ENCODE data around the gene SEMA3G.

The SEMA3G gene

DNA sequence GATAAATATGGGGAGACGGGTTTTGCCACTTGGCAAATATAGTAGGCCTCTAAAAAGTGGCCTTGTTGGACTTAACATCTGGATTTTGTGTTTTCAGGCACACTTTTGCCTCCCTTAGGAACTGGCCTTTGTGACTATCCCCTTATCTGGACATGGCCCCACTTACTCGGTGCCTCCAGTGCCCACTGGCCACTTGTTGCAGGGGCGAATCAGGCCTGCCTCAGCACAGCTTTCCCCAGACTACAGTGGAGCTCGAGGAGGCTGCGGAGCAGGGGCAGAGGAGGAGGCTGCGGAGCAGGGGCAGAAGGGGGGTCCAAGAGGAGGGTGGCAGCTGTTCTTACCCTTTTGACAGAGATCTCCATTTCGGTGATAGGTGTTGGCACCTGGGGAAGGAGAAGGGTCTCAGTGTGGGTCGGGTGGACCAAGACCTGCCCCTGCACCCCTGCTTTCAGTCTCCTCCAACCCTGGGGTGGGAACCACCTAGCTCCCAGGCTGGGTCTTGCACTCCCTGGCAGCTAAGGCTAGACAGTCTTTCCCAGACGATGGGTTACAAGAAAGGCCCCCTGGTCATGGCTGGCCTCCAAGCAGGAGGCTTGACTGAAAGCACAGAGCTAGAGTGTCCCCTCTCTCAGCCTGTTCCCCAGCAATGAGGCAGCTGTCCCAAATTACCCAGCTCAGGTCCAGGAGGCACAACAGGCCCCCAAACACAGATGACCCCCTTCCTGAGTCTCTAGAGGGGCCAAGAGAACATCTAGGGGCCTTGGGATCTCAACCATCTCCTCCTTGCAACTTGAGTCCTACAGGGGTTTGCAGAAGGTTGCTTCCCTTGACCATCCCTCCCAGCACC lies 6.1 kb downstream of the SEMA3G start:
- no peak for FAIRE-seq

DNA sequence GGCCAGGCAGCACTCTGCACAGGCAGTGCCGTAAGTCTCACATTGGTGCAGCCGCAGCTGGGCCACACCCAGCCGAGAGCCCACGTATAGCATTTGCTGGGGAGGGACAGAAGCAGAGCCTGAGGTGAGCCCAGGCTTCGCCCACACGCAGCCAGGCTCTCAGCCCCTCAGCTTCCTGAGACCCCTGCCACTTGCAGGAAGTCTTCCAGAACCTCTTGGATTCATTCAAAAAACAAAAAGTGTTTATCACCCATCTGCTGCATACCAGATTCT lies 6.9 kb downstream of the SEMA3G start:
- FAIRE-seq = no peak

DNA sequence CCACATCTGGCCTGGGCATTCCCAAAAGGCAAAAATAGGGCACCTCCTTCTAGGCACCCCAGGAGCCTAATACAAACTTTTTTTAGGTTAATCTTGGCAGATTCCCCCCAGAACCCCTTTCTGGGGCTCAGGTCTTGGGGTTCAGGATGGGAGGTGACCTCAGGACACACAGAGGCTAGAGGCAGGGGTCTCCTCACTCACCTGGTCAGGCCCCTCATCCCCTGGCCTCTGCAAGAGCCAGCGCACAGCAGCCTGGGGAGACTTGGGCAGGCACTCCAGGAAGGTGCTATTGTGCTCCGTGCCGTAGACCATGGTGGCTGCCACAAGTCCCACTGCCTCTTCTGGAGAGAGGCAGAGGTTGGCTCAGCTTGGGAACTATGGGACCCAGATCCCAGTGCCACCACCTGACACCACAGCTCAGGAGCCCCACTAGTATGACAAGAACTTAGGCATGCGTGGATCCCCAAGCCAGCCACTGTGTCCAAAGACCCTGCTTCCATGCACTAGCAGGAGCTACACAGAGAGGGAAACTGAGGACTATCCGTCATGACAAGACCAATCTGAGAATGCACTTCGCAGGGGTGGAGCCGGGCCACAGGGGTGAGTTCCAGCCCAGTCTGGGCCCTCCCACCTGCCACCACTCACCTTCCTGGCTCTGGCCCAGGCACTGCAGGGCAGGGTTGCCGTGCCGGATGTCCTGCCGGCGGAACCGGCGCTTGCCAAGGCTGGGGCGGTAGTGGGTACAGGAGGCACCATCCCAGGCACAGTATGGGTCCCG lies 7.4 kb downstream of the SEMA3G start:
- no peak for FAIRE-seq

DNA sequence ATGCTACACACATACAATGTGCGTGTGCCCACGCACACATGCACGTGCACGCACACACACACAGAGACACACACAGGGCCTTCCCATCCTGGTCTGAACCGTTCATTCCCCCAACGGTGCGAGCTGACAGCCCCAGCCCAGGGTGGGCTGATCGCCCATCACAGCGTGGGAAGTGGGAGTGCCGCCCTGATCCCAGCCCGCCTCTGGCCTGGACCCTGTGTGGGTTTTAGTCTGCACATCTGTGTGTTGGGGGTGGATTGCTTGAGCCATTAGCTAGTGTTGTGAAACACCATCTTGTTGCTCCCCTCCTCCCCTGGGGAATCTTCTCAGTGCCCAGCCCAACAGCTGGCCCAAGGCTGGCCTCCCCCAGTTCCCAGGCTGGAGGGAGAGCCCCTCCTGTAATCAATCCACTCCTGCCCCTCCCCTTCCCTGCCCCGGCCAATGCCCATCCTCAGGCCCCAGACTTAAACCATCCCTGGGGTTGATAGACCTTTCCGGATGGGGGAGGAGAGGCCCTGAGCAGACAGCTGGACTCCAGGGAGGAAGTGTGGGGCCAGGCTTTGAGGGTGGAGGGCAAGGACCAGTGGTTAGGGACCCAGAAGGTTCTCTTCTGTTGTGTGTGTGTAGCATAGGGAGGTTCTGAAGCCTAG lies 8.3 kb downstream of the SEMA3G start:
- no peak for FAIRE-seq

DNA sequence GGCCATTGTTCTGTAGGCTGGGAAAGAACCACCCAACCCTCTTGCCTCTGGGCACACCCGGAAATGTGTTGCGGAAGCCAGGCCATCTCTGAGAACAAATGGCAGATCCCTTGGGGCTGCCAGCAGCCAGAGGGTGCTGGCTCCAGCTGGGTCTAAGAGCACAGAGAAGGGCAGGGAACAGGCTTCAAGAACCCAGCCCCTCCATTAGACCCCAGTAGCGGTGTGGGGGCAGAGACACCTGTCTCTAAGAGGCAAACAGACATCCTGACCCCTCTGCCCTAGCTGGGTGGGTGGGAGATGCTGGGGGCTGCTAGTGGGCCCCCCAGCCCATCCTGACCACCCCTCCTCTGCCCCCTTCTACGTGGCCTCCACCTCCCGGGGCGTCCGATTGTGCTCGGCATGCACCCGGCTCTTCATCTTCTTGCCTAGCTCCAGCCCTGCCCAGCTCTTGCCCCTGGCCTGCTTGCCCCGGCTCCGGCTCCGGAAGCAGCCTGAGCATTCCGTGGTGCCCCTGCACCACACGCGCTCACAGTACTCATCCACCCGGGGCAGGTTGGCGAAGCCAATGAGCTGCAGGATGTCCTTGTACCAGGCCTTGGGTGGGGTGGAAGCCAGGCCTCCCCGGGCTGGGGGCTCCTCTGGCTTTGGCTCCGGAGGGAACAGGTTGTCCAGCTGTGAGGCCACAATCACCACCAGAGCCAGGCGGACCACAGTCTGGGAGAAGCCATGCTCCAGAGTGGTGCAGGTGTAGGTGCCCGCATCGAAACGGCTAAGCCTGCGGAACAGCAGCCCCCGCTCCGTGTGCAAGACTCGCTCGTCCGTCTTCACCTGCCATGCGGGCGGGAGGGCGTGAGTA lies 9.4 kb downstream of the SEMA3G start:
- FAIRE-seq = no peak

DNA sequence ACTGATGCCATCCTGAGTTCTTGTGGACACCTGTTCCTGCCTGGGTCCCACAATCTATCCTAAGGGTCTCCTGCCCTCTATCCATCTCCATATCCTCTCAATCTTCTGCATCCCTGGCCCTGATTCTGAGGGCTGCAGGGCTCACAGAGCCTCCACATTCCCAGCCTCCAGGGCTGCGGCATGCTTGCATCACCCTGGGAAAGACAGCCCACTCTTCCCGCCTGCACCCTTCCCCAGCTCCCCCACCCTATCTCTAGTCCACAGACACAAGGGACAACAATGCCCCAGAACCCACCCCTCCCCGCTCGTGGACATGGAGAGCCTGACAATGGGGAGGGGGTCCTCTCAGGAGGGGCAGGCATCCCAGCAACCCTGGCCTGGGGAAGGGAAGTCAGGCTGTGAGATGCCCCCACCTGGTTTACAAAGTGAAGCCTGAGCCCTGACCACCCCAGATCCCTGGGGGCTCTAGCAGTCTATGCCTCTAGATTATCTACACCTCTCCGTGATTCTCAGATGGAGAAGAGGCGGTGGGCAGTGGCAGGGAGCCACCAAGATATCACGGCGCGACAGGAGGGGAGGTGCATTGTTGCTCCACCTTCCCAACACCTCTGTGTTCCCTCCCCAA lies 10.3 kb downstream of the SEMA3G start:
- no peak for FAIRE-seq

DNA sequence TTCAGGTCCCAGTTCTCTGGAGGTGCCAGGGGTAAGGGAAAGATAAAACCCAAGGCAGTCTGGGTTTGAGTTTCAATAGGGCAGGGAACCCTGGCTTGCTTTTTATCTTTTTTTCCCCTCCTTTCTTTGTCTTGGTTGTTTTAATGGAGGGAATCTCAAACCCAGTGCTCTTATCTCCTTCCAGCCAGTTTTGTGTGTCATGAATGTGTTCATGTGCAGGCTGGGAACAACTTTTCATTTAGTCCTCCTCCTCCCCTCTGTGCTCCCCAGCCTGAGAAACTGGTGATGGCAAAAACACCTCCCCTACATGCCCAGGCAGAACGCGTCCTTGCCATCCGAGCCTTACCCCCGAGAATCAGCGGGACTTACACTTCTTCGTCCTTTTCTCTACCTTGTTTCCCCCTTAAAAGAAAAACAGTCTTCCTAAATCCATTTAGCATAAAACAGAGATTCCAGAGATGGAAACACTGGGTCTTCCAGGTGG lies 10.9 kb downstream of the SEMA3G start:
- FAIRE-seq = no peak

DNA sequence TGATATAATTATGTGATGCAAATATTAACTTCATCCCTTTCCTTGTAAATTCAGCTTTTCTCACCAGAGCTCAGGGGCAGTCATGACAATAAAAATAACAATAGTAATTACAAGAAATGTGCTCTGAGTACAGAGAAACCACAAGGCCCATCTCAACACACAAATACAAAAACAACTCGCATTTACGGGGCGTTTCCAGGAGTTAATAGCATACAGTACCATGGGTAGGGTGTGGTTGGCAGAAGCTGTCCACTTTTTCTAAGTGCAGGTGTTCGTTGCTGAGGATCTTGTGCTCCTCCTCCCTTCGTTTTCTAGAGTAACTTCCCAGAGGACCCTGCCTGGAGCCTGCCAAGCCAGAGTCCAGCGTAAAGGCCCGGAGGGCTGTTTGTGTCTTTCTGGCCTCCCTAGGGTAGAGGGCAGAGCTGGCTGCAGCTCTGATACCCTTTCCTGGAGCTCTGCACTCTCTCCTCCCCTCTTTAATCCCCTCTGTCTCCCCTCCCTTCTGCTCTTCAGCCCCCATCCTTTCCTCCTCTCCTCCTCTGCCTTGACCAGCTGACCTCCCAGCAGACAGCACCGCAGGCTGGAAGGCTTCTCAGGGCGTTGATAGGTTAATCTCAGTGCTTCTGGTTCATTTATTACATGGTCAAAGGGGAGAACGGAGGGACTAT lies 11.4 kb downstream of the SEMA3G start:
- FAIRE-seq = no peak

DNA sequence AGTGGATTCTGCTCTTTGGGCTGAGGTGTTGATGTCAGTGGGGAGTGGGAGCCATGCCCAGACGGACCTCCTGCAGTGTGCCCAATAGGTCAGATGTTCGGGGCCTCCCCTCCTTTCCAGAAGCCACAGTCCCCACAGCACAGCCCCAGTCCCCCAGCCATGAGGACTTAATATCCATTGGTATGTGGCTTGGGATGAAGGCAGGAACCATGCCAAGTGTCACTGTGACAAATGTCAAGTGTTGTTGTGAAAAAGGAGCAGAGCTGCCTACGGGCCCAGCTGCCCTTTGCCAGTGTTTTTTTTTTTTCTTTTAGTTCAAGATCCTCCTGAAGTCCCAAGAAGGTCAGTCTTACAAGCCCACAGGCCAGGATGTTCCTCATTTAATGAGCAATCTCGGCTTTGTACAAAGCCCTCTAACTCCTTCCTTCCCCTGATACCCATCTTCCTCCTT lies 12.2 kb downstream of the SEMA3G start:
- FAIRE-seq = no peak

DNA sequence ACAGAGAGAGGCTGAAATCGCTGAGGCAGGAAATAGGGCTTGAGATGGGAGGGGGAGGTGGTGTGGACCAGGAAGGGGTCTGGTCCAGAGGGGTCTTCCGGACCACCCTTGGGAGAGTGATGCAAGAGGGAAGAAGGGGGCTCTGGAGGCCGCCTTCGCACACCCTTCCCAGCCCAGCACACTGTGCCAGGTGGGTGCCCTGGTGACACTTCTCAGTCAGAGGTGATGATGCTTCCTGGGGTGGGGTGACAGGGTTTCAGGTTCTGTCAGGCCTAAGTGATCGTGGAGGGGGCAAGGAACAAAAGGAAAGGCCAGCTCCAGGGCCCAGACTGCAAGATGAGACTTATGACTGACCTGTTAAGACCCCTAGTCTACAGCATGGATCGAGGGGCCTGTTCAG lies 12.7 kb downstream of the SEMA3G start:
- FAIRE-seq = no peak

DNA sequence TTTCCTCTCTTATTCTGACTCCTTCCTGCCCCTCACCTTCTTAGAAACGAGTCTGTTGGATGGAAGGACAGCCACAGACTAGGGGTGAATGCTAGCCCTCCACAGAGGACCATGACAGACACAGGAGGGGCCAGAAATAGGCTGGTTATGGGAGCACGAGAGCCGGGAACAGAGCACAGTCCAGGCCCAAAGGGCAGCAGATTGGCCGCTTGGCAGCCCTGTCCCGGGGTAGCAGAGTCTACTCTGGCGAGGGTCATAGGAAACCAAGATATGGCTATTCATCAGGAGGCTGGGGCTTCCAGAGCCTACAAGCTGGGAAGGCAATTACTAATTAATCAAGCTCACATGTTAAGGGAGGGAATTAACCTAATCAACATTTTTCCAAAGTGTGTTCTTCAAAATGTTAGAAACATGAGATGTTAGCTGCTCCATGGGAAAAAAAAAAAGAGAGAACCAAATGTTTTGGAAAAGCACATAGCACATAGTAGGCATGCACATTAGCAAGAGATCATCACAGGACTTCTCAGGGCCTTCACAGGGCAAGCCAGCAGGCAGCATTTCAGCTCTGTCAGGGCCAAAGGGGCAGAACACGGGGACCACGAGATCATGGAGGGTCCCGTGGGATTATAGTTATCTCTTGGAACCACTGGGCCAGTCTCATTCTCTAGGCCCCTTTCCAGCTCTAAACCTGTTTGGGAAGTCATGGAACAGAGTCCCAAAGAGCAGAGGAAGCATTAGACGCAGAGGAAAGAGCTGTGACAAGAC lies 13.3 kb downstream of the SEMA3G start:
- no peak for FAIRE-seq

DNA sequence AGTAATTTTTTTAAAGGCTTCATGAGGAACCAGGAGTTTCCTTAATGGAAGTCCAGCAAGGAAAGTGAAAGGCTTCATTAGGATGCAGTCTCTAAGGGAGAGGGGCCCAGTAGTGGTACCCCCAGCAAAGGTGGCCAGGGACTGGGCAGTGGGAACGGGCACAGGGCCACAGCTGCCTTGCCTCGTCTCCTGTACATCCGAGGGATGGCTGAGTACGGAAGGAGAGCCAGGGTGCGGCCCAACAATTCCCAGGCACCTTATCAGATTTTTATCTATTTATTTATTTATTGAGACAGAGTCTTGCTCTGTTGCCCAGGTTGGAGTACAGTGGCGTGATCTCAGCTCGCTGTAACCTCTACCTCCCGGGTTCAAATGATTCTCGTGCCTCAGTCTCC lies 14.5 kb downstream of the SEMA3G start:
- FAIRE-seq = no peak

DNA sequence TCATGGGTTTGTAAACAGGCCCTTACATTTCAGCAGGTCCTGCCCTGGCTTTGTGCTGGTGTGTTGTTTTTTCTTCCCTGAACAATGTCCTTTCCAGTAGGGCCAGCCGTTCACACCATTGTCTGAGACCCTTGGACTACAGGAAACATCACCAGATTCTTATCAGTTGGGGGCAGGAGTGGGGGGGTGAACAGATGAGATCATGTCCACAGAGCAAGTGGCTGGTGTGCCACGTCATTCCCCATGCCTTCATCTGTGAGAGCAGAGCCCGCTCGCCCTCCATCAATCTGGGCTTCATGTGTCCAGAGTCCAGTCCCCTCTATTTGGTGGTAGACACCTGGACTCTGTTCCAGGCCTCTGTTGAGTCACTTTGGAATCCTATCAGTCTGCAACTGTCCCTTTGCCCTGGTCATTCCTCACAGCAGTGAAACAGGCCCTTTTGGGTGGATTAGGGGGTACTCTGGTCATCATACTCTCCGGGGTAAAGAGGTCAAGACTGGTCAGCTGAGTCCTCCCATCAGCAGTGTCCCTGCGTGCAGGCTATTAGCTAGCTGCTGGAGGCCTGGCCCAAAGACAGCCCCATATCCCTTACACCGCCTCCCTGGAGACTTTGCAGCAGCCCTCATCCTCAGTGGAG lies 15.0 kb downstream of the SEMA3G start:
- FAIRE-seq = no peak

DNA sequence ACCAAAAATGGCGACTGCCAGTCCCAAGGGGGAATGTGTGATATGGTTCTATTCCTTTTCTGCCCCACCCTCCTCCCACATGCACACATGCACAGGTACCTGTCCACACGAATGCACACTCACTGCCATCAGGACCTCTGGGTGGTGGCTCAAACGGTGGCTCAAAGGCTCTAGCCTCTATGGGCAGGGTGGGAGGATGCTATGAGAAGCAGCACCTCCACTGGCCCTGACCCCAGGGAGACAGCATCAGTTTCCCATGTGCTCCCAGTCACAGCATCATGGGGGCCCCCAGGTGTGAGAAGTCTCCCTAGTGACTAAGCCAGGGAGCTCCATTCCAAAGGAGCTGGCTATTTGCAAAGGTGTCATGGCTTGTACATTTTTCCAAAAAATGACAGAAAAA lies 15.9 kb downstream of the SEMA3G start:
- FAIRE-seq = no peak

DNA sequence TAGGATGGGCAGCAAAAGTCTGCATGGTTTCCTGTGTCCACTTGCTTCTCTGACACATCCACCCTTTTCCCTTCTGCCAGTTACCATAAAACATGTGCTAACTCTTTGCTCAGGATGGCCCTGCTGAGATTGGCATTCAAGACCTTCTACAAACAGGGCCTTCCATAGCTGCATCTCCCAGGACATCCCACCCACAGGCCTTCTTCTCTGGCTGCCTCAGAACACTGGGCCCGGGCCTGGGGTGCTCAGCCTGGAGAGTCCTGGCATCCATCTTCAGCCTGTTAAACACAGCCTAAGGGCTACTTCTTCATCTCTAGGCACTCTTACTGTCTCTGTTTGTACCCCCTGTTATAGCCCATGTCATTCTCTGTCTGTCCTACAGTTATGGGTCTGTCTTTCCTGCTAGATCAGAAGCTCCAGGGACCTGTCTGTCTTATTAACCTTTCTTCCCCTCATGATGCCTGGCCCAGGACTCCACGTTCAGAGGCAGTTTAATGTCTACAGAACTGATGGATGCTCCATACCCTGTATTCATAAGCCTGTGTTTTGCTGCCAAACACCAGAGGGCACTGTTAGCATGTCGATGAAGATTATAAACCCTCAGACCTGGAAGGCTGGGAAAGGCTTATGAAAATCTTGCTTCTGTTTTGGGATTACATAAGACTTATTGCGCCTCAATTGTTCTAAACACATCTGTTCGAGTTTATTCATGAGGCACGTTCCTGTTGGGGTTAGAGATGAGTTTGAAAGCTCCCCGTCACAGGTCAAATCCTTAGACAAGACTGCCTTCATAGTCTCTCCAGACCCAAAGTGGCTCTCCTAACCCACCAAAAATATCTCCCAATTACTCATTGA lies 16.5 kb downstream of the SEMA3G start:
- no peak for FAIRE-seq

DNA sequence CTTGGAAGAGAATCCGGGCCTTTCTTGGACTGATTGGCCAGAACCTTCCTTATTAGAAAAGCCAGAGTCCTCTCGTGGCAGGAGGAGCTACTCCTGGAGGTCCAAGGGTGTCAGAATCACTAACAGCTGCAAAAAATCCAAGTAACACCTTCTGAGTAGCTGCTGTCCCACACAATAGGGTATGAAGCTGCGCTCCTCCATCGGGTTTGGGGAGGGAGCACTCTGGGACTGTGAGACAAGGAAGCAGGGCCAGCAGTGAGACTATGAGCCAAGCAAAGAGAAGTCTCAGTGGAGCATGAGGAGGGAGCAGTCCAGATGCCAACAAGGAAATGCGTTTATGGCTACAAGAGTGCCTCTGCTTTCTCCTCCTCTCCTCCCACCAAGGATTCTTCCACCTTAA lies 21.7 kb downstream of the SEMA3G start:
- no peak for FAIRE-seq

DNA sequence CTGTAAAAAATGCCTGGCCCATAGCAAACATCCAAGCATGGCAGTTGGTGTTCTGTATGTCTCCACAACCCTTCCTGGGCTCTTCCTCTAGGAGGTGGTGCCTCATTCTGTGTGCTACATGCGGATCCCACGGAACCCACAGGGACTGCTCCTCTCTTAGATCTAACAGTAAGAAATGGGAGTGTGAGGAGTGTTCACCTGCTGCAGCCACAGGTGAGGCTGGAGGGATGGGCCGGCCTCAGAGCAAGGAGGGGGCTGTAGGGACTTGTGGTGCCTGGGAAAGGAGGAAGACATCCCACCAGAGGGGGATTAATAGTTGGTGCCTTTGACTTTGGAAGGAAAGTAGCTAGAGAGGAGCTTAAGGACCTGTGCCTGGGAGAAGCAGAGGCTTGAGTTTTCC lies 22.2 kb downstream of the SEMA3G start:
- FAIRE-seq = no peak

DNA sequence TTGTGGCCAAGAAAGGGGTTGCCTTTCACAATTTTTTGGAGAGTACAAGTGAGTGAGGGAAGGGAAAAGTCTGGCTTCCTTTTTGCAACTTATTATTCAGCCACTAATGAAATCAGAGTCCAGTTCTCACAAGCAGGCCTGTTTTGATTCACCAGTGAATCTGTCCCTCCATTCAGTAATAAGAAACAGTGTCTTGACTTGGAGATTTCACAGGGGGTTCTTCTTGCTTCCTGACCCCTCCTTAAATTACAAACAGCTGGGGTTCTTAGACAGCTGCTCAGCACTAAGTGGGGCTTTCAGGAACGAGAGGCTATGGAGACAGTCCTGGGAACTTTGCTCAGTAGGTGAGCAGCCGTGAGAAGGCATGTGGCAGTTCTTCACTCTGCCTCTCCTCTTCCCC lies 24.5 kb downstream of the SEMA3G start:
- FAIRE-seq = no peak

DNA sequence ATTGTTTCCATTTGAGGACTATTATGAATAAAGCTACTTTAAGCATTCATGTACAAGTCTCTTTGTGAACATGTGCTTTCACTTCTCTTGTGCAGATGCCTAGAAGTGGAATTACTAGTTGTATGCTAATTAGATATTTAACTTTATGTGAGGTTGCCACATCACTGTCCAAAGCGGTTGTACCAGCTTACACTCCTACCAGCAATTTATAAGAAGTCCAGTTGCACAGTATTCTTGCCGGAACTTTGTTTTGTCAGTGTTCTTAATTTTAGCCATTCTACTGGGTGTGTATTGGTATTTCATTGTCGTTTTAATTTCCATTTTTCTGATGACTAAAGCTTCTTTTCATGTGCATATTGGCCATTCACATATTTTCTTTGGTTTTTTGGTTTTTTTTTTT lies 29.1 kb downstream of the SEMA3G start:
- no peak for FAIRE-seq

All from colon (tissue), 2 donors.